GM12878 (cell line): ENCODE measurements around the gene PQBP1.

Experiments
- BMI1 ChIP-seq: fragments of 450-650 bp; IDR thresholded peaks from 2 replicates; pipeline ENCODE4 v1.6.1; 2016; ENCODE audit warnings: mild to moderate bottlenecking, moderate library complexity, borderline replicate concordance
- CHD4 ChIP-seq: fragments of 200-600 bp; sonication (generic); IDR thresholded peaks from 2 replicates; pipeline ENCODE4 v1.6.1; 2016; ENCODE audit warnings: mild to moderate bottlenecking
- JUND ChIP-seq: IDR thresholded peaks from 2 replicates; pipeline ENCODE4 v1.6.1; 2012; ENCODE audit warnings: low read depth, mild to moderate bottlenecking, low read length, improper control_type of control experiment, moderate library complexity
- MEF2A ChIP-seq: IDR thresholded peaks from 2 replicates; pipeline ENCODE4 v1.6.1; 2011; ENCODE audit warnings: low read depth, mild to moderate bottlenecking, low read length, moderate library complexity; ENCODE audit not compliant: insufficient read depth
- NFYB ChIP-seq: IDR thresholded peaks from 2 replicates; pipeline ENCODE4 v1.6.1; 2011; ENCODE audit warnings: low read depth, mild to moderate bottlenecking, low read length, improper control_type of control experiment, moderate library complexity; ENCODE audit not compliant: insufficient read depth
- PAX8 ChIP-seq: fragments of 450-650 bp; IDR thresholded peaks from 2 replicates; pipeline ENCODE4 v1.6.1; 2017; ENCODE audit warnings: mild to moderate bottlenecking, moderate library complexity
- RCOR1 ChIP-seq: conservative IDR thresholded peaks from 2 replicates; pipeline ENCODE4 v1.6.1; 2012; ENCODE audit warnings: low read depth, low read length, improper control_type of control experiment
- STAT3 ChIP-seq: IDR thresholded peaks from 2 replicates; pipeline ENCODE4 v1.6.1; 2011; ENCODE audit warnings: low read depth, low read length, improper control_type of control experiment
- ZNF217 ChIP-seq: fragments of 450-650 bp; IDR thresholded peaks from 2 replicates; pipeline ENCODE4 v1.6.1; 2017; ENCODE audit warnings: antibody characterized with exemption, mild to moderate bottlenecking
- ZNF274 ChIP-seq: IDR thresholded peaks from one replicate; pipeline ENCODE4 v1.8.0; 2011; ENCODE audit not compliant: insufficient read length, insufficient read depth
- TF ChIP-seq, protein P1 (sequence below), 3 experiments: IDR thresholded peaks in 2 of 3; conservative IDR thresholded peaks in 1 of 3; 2 replicates each; pipeline ENCODE4 v1.5.1; 2011; ENCODE audit warnings: low read depth in 3 of 3, low read length in 3 of 3, mild to moderate bottlenecking in 3 of 3, control low read depth in 2 of 3, moderate library complexity in 2 of 3, inconsistent platforms in 1 of 3, mixed read lengths in 1 of 3; ENCODE audit not compliant: control insufficient read depth in 2 of 3, insufficient read depth in 1 of 3; ENCODE audit errors: extremely low read depth in 1 of 3
- TF ChIP-seq, protein P2 (sequence below): IDR thresholded peaks from 2 replicates; pipeline ENCODE4 v1.6.1; 2012; ENCODE audit warnings: low read length, inconsistent platforms

DNA sequence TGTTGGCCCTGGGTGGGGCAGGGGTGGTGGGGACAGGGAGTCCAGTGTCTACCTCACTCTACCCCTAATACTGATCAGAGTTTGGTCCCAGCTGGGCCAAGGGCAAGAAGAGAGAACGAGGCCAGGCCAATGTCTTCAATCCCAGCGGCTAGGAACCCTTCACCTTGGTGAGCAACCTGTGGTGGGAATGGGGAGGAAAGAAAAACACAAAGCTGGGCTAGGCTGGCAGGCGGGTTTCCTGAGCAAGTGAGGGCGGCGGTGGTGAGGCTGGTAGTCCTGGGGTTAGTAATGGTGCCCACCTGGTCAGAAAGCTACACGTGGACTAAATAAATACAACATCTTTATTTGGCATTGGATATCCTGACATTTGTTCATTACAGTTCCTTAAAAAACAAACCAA is 5.6 kb downstream of the PQBP1 start:
- no peak for TF ChIP-seq STAT3
- TF ChIP-seq ZNF217 = no peak
- TF ChIP-seq BMI1 = no peak
- no peak for TF ChIP-seq ZNF274
- TF ChIP-seq CHD4 = no peak
- no peak for TF ChIP-seq NFYB
- TF ChIP-seq, protein P1, sequence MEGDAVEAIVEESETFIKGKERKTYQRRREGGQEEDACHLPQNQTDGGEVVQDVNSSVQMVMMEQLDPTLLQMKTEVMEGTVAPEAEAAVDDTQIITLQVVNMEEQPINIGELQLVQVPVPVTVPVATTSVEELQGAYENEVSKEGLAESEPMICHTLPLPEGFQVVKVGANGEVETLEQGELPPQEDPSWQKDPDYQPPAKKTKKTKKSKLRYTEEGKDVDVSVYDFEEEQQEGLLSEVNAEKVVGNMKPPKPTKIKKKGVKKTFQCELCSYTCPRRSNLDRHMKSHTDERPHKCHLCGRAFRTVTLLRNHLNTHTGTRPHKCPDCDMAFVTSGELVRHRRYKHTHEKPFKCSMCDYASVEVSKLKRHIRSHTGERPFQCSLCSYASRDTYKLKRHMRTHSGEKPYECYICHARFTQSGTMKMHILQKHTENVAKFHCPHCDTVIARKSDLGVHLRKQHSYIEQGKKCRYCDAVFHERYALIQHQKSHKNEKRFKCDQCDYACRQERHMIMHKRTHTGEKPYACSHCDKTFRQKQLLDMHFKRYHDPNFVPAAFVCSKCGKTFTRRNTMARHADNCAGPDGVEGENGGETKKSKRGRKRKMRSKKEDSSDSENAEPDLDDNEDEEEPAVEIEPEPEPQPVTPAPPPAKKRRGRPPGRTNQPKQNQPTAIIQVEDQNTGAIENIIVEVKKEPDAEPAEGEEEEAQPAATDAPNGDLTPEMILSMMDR (IDR thresholded peaks at IDR 0.05 in 2 of 3, conservative IDR thresholded peaks at IDR 0.05 in 1 of 3; ENCODE audit: control insufficient read depth in 2 of 3, extremely low read depth in 1 of 3, insufficient read depth in 1 of 3, low read depth in 3 of 3, low read length in 3 of 3) = no peak
- no peak for TF ChIP-seq MEF2A
- no peak for TF ChIP-seq RCOR1
- no peak for TF ChIP-seq JUND
- TF ChIP-seq PAX8 = no peak
- TF ChIP-seq, protein P2, sequence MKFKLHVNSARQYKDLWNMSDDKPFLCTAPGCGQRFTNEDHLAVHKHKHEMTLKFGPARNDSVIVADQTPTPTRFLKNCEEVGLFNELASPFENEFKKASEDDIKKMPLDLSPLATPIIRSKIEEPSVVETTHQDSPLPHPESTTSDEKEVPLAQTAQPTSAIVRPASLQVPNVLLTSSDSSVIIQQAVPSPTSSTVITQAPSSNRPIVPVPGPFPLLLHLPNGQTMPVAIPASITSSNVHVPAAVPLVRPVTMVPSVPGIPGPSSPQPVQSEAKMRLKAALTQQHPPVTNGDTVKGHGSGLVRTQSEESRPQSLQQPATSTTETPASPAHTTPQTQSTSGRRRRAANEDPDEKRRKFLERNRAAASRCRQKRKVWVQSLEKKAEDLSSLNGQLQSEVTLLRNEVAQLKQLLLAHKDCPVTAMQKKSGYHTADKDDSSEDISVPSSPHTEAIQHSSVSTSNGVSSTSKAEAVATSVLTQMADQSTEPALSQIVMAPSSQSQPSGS = no peak
